Measurements from ENCODE around the gene TPM4. TPM values are rescaled to one million over a fixed set of nuclear protein-coding genes. Genes with fewer than 3 reads are reported as not detected.

TPM4 gene
- total and polyA plus RNA-seq, 2 of the 8 experiments (the other 6 are each of a cell fraction or from before 2014, with no cell fraction given): 160 to 359 TPM

DNA sequence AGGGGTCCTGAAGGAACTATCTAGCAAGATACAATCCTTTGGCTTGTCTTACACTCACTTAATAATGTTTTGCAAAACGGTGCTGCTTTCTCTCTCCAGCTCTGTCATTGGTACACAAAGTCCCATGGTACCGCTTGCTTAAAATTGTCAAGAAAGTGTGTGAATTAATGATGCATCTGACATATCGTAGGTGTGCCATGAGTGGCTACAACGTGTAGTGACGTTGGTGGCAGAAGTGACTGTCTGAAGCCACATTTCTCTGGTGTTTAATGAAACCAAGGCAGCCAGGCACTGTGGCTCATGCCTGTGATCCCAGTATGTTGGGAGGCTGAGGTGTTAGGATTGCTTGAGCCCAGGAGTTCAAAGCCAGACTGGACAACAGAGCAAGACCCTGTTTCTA lies 69.8 kb downstream of the TPM4 start (continued):
- TF ChIP-seq SP2 (IDR thresholded peaks at IDR 0.05; ENCODE audit: low read length): no peak
- no peak for TF ChIP-seq YY1 (IDR thresholded peaks at IDR 0.05; ENCODE audit: low read depth, low read length)
- no peak for TF ChIP-seq BRCA1 (IDR thresholded peaks at IDR 0.05; ENCODE audit: low read depth, low read length)
- TF ChIP-seq CHD1 (IDR thresholded peaks at IDR 0.05; ENCODE audit: low read depth, low read length): no peak
